Measurements from ENCODE around the gene NOP9. TPM values are rescaled to one million over a fixed set of nuclear protein-coding genes. Genes with fewer than 3 reads are reported as not detected.

Gene NOP9
- total and polyA plus RNA-seq, 8 donors = 6.2 to 13.9 (median 9.7) TPM

GRCh38 chr14:24310646-24311604 lies 11.3 kb downstream of the NOP9 start, which contains the start of gene LTB4R:
TSS of gene LTB4R (plus strand) at chr14:24311502. CDS start at chr14:24315652, 4,150 bp downstream.
- DNase-seq (peak; percentile 81 to 94 (median 90)), FAIRE-seq (no peak), ATAC-seq (peak; percentile 72 to 85 (median 76))
- peak in 3 of 4 donors; percentile 34 to 44 (median 40) for TF ChIP-seq CTCF (IDR thresholded peaks at IDR 0.05)
- Histone ChIP-seq H3K4me3 (peak within 1 kb of the TSS; percentile 33 to 64 (median 47)), H3K4me1 (peaks cover 25 to 44% (median 33%) of the 10 kb centered on the region in 3 donors), H3K27me3 (no peaks in the 10 kb centered on the region), H3K27ac (peak within 1 kb of the TSS; percentile 76 to 91 (median 89)), H3K9me3 (no peaks in the 10 kb centered on the region), H3K36me3 (peaks cover 0 to 7% (median 0%) of the 10 kb centered on the region in 3 donors)
- WGBS, 2 donors = 5 to 11% methylated on average over 78 to 99 of the region's 99 CpGs
- intact Hi-C loops (cut with DNase I) = no loop called here

- no peaks in the 10 kb centered on the region for H3K36me3 ChIP-seq
- WGBS, 2 donors = 84 to 88% methylated on average over 1 of the region's 1 CpG
- TF ChIP-seq CTCF (IDR thresholded peaks at IDR 0.05) = no peak
- no peaks in the 10 kb centered on the region for H3K9me3 ChIP-seq
- FAIRE-seq (no peak), ATAC-seq (no peak), DNase-seq (no peak)
- no peaks in the 10 kb centered on the region for H3K27me3 ChIP-seq
- peaks cover 20 to 40% (median 31%) of the 10 kb centered on the region in 3 donors for H3K4me1 ChIP-seq
- intact Hi-C loops (cut with DNase I) = no loop called here
- peak overlapping the region; percentile 76 to 91 (median 89) for H3K27ac ChIP-seq
- H3K4me3 ChIP-seq = peak overlapping the region in 2 of 4 donors; percentile 52 to 64
Observed at GRCh38 chr14:24311837-24312615, 12.4 kb downstream of the NOP9 start.

- H3K9me3 ChIP-seq = no peaks in the 10 kb centered on the region
- H3K4me3 ChIP-seq = no peak overlapping the region
- WGBS, 2 donors = 76 to 81% methylated on average over 9 of the region's 9 CpGs
- ATAC-seq = no peak
- H3K4me1 ChIP-seq = peaks cover 15 to 31% (median 22%) of the 10 kb centered on the region in 3 donors
- intact Hi-C loops (cut with DNase I) = no loop called here
- no peaks in the 10 kb centered on the region for H3K36me3 ChIP-seq
- FAIRE-seq = no peak
- TF ChIP-seq CTCF (IDR thresholded peaks at IDR 0.05) = no peak
- H3K27me3 ChIP-seq = no peaks in the 10 kb centered on the region
- H3K27ac ChIP-seq = peak overlapping the region in 2 of 4 donors; percentile 57 to 91
- peak in 1 of 6 donors; percentile 20 for DNase-seq
Observed at GRCh38 chr14:24312736-24313507, 13.3 kb downstream of the NOP9 start.

- TF ChIP-seq CTCF (IDR thresholded peaks at IDR 0.05) = no peak
- peaks cover 12 to 21% (median 15%) of the 10 kb centered on the region in 3 donors for H3K4me1 ChIP-seq
- FAIRE-seq (no peak), DNase-seq (peak in 1 of 6 donors; percentile 12), ATAC-seq (no peak)
- intact Hi-C loops (cut with DNase I) = no loop called here
- no peaks in the 10 kb centered on the region for H3K36me3 ChIP-seq
- no peaks in the 10 kb centered on the region for H3K27me3 ChIP-seq
- WGBS, 2 donors = 80 to 82% methylated on average over 2 of the region's 2 CpGs
- H3K9me3 ChIP-seq = no peaks in the 10 kb centered on the region
- peak overlapping the region in 1 of 4 donors; percentile 8 for H3K27ac ChIP-seq
- no peak overlapping the region for H3K4me3 ChIP-seq
Observed at GRCh38 chr14:24313913-24314312, 14.3 kb downstream of the NOP9 start.
